K562 (cell line): ENCODE results near the gene CLCF1.

Experiments used
- GATAD2A ChIP-seq: fragments of 450-650 bp; IDR thresholded peaks from 2 replicates; pipeline ENCODE4 v1.6.1; 2017
- HDAC1 ChIP-seq, 2 experiments: fragments of 450-650 bp; IDR thresholded peaks; 2 replicates each; pipeline ENCODE4 v1.6.1; 2016 to 2017; ENCODE audit warnings: inconsistent platforms in 1 of 2, mild to moderate bottlenecking in 1 of 2, moderate library complexity in 1 of 2
- JUNB ChIP-seq: fragments of 450-650 bp; formaldehyde crosslinking; conservative IDR thresholded peaks from 2 replicates; pipeline ENCODE4 v1.4.0; 2020; ENCODE audit warnings: mild to moderate bottlenecking
- NR0B1 ChIP-seq: fragments of 450-650 bp; IDR thresholded peaks from one replicate; pipeline ENCODE4 v1.6.1; 2018; ENCODE audit warnings: mild to moderate bottlenecking, moderate library complexity; ENCODE audit not compliant: partially characterized antibody
- POLR2A ChIP-seq: fragments of 450-650 bp; conservative IDR thresholded peaks from 2 replicates; pipeline ENCODE4 v1.6.1; 2016
- SAFB2 ChIP-seq: fragments of 200-400 bp; formaldehyde crosslinking; IDR thresholded peaks from 2 replicates; pipeline ENCODE4 v1.6.1; 2018; ENCODE audit warnings: borderline replicate concordance, low read length, low read depth, moderate library complexity; ENCODE audit not compliant: severe bottlenecking
- SMARCB1 ChIP-seq: IDR thresholded peaks from 2 replicates; pipeline ENCODE4 v1.6.1; 2011; ENCODE audit warnings: improper control_type of control experiment, low read depth; ENCODE audit not compliant: insufficient read length
- TEAD4 ChIP-seq, 2 experiments: sonication (generic) in 1 of 2; formaldehyde crosslinking in 1 of 2; IDR thresholded peaks; 2 replicates each; pipeline versions ENCODE4 v1.6.1 to v1.8.0; 2012 to 2022; ENCODE audit warnings: borderline replicate concordance in 1 of 2, inconsistent platforms in 1 of 2, low read length in 1 of 2, mild to moderate bottlenecking in 1 of 2, missing genetic modification reagents in 1 of 2
- TF ChIP-seq, protein P1 (sequence below): fragments of 250-450 bp; sonication (Bioruptor Pico); IDR thresholded peaks from 2 replicates; pipeline ENCODE4 v1.4.0; 2020; ENCODE audit warnings: mild to moderate bottlenecking, moderate library complexity
- TF ChIP-seq, protein P2 (sequence below), 3 experiments: IDR thresholded peaks in 2 of 3; conservative IDR thresholded peaks in 1 of 3; 2 replicates each; pipeline ENCODE4 v1.5.1; 2011 to 2012; ENCODE audit warnings: low read length in 3 of 3, mild to moderate bottlenecking in 3 of 3, control low read depth in 2 of 3, improper control_type of control experiment in 1 of 3, inconsistent platforms in 1 of 3, low read depth in 1 of 3, mixed read lengths in 1 of 3, moderate library complexity in 1 of 3; ENCODE audit not compliant: insufficient read depth in 2 of 3

- no peak for TF ChIP-seq GATAD2A
- TF ChIP-seq HDAC1 (IDR thresholded peaks at IDR 0.05), result no peak
- no peak for TF ChIP-seq TEAD4 (IDR thresholded peaks at IDR 0.05; ENCODE audit: low read length)
- no peak for TF ChIP-seq TEAD4 (CRISPR knock-in tag; IDR thresholded peaks at IDR 0.05; ENCODE audit: borderline replicate concordance)
- TF ChIP-seq NR0B1, result no peak
- no peak for TF ChIP-seq POLR2A
- TF ChIP-seq SMARCB1, result no peak
- TF ChIP-seq, protein P1, sequence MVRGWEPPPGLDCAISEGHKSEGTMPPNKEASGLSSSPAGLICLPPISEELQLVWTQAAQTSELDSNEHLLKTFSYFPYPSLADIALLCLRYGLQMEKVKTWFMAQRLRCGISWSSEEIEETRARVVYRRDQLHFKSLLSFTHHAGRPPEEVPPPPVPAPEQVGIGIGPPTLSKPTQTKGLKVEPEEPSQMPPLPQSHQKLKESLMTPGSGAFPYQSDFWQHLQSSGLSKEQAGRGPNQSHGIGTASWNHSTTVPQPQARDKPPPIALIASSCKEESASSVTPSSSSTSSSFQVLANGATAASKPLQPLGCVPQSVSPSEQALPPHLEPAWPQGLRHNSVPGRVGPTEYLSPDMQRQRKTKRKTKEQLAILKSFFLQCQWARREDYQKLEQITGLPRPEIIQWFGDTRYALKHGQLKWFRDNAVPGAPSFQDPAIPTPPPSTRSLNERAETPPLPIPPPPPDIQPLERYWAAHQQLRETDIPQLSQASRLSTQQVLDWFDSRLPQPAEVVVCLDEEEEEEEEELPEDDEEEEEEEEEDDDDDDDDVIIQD, result no peak
- TF ChIP-seq, protein P2, sequence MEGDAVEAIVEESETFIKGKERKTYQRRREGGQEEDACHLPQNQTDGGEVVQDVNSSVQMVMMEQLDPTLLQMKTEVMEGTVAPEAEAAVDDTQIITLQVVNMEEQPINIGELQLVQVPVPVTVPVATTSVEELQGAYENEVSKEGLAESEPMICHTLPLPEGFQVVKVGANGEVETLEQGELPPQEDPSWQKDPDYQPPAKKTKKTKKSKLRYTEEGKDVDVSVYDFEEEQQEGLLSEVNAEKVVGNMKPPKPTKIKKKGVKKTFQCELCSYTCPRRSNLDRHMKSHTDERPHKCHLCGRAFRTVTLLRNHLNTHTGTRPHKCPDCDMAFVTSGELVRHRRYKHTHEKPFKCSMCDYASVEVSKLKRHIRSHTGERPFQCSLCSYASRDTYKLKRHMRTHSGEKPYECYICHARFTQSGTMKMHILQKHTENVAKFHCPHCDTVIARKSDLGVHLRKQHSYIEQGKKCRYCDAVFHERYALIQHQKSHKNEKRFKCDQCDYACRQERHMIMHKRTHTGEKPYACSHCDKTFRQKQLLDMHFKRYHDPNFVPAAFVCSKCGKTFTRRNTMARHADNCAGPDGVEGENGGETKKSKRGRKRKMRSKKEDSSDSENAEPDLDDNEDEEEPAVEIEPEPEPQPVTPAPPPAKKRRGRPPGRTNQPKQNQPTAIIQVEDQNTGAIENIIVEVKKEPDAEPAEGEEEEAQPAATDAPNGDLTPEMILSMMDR (IDR thresholded peaks at IDR 0.05 in 2 of 3, conservative IDR thresholded peaks at IDR 0.05 in 1 of 3; ENCODE audit: insufficient read depth in 2 of 3, low read depth in 1 of 3, low read length in 3 of 3), result no peak
- TF ChIP-seq JUNB (CRISPR knock-in tag), result no peak
- no peak for TF ChIP-seq SAFB2
These were observed 4.8 kb downstream of the CLCF1 start for GRCh38 chr11:67368621-67369020.
